Esophagus squamous epithelium (tissue), 4 donors: ENCODE measurements around the gene RASA3.

Experiments used
- POLR2A ChIP-seq, 4 donors: fragments of 450-650 bp; IDR thresholded peaks; one replicate each; pipeline ENCODE4 v1.6.1; 2017; ENCODE audit warnings: antibody characterized with exemption in 4 of 4, mild to moderate bottlenecking in 4 of 4, moderate library complexity in 3 of 4
- TF ChIP-seq, protein P1 (sequence below), 6 experiments: fragments of 450-650 bp in 4 of 6; fragments of 200-600 bp in 2 of 6; sonication (generic) in 2 of 6; IDR thresholded peaks; one replicate each; pipeline ENCODE4 v1.5.1; 2016 to 2019; ENCODE audit warnings: antibody characterized with exemption in 6 of 6, mild to moderate bottlenecking in 4 of 6, moderate library complexity in 4 of 6

DNA sequence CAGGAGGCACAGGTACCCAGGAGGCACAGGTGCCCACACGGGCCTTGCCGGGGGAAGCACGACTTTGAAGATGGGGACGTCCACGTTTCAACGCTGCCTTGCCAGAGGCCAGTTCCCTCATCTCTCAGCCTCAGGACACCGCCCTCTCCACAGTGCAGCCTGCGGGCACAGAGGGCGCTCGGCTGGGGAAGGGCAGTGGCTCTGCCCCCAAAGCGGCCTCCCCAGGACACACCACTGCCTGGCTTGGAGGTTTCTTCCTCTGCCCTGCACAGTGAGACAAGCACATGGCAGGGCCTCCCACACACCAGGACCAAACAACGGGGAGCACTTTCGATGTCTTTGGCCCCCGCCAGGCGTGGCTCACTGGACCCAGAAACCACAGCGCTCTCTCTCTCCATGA lies 73.0 kb downstream of the RASA3 start:
- TF ChIP-seq, protein P1, sequence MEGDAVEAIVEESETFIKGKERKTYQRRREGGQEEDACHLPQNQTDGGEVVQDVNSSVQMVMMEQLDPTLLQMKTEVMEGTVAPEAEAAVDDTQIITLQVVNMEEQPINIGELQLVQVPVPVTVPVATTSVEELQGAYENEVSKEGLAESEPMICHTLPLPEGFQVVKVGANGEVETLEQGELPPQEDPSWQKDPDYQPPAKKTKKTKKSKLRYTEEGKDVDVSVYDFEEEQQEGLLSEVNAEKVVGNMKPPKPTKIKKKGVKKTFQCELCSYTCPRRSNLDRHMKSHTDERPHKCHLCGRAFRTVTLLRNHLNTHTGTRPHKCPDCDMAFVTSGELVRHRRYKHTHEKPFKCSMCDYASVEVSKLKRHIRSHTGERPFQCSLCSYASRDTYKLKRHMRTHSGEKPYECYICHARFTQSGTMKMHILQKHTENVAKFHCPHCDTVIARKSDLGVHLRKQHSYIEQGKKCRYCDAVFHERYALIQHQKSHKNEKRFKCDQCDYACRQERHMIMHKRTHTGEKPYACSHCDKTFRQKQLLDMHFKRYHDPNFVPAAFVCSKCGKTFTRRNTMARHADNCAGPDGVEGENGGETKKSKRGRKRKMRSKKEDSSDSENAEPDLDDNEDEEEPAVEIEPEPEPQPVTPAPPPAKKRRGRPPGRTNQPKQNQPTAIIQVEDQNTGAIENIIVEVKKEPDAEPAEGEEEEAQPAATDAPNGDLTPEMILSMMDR (IDR thresholded peaks at IDR 0.05) = no peak
- TF ChIP-seq POLR2A (IDR thresholded peaks at IDR 0.05) = no peak
